GM18505 (cell line): ENCODE data around the gene MCM3AP.
"Not testable (repeated sequence)": the region's sequence is repeated elsewhere in the genome, so short reads cannot be mapped to it uniquely, and the experiment has no call there.

Source experiments
- ATAC-seq: cut with Tn5 transposase; IDR thresholded peaks from one replicate; pipeline ENCODE4 v1.9.1; 2021; ENCODE audit not compliant: unreplicated experiment
- POLR2A ChIP-seq: IDR thresholded peaks from 4 replicates; pipeline ENCODE4 v1.6.1; 2011; ENCODE audit warnings: borderline replicate concordance; ENCODE audit not compliant: insufficient read depth, insufficient read length; ENCODE audit errors: extremely low read depth

The MCM3AP gene

DNA sequence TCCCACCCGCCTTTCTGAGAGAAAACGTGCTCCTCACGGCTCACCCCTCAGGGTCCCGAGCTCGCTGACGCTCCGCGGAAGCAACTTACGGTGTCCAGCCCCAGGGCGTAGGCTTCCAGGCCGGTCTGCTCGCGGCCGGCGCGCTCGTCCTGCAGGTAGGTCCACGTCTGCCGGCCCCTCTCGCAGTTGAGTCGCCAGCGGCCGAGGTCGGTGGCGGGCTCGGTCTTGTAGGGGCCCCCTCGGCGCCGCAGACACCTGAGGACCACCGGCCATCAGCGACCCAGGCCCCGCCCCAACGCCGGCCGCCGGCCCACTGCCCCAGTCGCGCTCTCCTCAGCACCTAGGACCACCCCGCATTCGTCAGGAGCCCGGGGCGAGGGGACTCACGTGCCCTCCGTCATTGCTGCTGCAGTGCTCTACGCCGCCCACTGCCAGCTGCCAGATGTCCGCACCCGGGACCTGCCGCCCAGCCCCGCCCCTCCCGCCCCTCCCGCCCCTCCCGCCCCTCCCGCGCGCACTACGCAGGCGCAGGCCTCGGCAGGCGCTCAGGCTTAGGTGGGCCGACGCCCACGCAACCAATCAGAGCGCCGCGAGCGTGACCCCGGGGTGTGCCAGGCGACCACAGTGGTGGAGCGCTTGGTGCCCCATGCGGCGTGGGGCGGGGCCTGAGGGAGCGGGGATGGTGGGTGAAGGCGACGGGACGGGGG, 56.9 kb downstream of the MCM3AP start, which contains the start of gene LSS:
LSS (minus strand) TSS at position 430 of the 707 bp plus-strand sequence; CDS start at position 401, 29 bp downstream.
- peak; percentile 60 for TF ChIP-seq POLR2A
- ATAC-seq, result peak; percentile 79

GRCh38 chr21:46227811-46228344, 57.5 kb downstream of the MCM3AP start:
- ATAC-seq, result no peak
- TF ChIP-seq POLR2A, result no peak

DNA sequence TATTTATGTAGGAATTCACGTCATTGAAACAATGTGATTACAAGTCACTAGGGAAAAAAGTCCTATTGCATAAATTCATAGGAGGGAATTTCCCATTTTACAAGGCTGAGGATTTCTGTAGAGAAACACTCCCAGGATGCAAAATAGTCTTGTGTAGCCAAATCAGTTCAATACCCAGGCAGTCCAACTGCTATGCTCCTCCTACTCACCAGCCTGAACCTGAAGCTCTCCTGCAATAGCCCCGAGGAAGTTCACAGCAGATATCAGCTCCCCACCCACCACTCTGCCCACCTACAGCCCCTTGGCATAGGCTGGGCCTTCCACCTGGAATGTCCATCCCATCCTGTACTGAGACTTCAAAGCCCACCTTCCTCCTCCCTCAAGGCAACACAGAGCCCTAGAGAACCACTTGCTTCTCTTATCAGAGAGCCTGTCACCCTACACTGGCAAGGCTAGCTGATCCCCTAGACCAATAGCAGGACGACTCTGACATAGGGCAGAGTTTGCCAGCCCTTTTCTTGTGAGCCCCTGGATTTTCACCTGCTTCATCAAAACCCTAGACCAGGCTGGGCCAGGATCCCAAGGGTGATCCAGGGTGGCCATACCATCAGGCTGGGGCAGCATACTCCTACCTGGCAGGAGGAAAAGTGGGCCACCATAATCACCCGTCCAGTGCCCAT, 58.4 kb downstream of the MCM3AP start:
- ATAC-seq, result no peak

DNA sequence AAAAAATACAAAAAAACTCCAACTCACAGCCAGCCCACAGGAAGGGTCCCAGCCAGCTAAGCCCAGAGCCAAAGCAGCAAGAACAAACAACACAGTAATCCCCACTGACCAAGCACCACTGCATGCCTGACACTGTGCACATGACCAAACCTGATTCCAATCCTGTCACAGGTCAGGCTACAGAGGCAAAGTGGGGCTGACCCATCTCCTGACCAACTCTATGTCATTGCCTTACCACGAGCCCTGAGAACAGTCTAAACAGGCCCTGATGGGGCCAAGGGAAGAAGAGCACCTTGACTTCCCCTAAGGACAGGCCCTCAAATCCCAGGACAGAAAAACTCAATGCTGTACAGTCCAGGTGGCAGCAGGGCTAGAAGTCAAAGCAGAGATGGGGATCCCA, 59.3 kb downstream of the MCM3AP start:
- no peak for ATAC-seq
- TF ChIP-seq POLR2A, result no peak

More for the DNA sequence above, 58.4 kb downstream of the MCM3AP start:
- TF ChIP-seq POLR2A, result no peak

DNA sequence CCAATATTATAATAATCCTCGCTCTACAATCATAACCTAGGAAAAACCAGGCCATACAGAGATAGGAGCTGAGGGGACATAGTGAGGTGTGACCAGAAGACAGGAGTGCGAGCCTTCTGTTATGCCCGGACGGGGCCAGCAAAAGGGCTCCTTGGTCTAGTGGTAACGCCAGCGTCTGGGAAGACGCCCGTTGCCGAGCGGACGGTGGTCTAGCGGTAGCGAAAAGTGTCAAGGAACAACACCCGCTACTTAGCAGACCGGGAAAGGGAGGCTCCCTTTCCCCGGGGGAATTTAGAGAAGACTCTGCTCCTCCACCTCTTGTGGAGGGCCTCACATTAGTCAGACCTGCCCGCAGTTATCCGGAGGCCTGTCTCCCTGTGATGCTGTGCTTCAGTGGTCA, 61.8 kb downstream of the MCM3AP start:
- ATAC-seq, result not testable (repeated sequence)

GRCh38 chr21:46223217-46223616, 62.2 kb downstream of the MCM3AP start:
- no peak for ATAC-seq
- no peak for TF ChIP-seq POLR2A

DNA sequence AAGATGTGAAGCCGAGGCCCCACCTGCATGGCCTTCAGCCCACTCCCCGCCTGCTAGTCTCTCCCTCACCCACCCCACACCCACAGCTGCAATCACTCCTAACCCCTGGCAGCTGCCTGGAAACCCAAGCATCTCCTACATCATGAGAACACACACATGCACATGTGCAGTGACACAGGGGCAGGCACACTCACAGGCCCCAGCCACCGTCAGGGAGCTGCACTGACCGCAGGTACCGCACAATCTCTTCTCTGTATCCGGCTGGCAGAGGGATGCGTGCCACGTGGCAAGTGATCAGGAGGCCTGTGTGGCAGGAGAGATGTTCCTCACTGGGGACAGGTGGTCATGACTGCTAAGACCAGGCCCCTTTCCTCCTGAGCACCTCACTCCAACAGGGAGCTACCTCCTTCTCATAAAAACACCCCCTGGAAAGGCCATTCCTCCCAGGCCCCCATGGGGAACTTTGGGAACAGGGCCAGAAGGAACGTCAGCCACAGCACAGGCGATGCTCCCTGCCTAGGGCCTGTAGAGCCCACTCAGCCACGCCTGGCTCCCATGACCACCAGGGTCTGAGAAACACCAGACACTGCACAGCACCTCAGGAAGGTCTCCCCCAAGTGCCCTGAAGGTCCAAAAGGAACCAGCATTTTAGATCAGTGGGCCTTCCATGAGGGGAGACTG, 62.8 kb downstream of the MCM3AP start:
- ATAC-seq, result no peak
- TF ChIP-seq POLR2A, result no peak

DNA sequence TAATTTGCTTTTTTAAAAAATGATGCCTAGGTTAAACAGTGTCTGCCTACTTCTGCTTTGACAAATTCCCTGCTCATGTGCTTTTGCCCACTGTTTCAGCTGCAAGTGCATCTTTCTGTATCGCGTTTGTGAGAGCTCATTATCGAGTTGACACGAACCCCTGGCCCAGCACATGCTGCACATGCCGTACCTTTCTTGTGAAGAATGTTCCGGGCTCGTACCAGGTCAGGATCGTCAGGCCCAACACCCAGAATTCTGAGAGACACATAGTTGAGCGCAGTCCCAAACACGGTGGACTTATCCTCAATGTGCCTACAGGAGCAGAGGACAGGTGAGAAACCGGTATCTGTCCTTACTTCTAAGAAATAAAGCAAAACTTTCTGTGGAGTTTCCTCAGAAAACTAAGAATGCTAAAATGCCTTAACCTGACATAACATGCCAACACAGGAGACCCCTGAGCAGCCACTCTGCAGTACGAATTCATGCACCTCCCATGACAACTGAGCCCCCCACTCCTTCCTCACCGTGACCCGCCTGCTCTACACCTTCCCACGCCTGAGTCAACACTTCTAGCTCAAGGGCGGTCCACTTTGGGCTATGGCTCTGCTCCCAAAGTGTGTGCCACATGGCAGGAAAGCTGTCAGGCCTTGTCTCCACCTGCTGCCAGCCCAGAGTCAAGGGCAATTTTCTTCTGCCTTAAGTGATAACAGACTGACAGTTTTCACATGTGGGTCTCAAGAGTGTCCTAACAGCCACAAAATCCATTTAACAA, 63.6 kb downstream of the MCM3AP start:
- ATAC-seq, result no peak
- no peak for TF ChIP-seq POLR2A

- no peak for TF ChIP-seq POLR2A
- ATAC-seq, result no peak
Measured at GRCh38 chr21:46220847-46221246, 64.6 kb downstream of the MCM3AP start.

DNA sequence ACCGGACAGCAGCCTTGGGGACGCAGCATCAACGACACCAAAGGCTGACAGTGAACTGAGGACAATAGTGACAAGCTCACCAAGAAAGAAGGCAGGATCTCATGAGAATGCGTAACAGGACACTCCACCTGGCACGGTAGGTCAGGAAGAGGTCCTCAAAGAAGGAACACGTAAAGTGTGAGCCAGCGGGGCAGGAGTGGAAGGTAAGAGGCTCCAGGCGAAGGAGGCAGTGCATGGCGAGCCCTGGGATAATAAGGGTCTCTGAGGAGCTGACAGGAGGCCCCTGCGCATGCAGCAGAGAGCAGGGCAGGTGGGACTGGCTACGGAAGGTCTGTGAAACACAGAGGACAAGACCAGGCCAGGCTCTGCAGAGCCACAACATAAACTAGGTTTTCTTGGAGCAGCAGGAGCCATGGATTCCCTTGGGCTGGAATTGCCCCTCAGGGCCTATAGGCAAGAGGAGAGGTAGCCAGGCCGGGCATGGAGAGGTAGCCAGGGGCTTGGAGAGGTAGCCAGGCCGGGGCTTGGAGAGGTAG, 65.1 kb downstream of the MCM3AP start:
- TF ChIP-seq POLR2A, result no peak
- no peak for ATAC-seq

DNA sequence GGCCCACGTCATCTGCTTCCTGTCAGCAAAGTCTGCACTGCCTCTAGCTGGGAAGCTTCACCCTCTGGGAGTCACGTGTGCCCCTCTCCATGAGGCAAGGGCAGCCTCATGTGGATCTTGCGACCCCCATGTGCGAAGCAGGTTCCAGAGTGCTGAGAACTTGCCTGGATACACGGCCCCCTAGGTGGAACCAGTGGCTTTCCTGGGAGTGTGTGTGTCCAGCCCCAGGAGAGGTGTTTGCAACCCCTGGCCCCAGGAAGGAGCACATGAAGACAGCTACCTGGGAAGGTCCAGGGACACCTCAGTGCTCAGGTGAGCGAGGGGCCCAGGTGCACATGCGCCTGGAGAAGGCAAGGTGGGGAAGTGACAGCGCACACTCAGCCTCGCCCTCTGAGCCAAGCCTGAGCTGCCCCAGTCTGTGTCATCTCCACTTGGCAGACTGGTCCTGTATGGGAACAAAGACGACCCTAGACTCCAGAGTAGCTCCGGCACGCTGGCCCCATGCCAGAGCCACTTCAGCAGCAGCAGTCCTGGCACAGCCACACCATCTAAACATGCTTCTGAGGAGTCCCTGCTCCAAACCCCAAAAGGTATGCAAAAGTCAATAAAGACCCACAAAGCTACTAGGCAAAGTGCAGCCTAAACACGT, 65.7 kb downstream of the MCM3AP start:
- no peak for TF ChIP-seq POLR2A

GRCh38 chr21:46218906-46219590, 66.4 kb downstream of the MCM3AP start:
- TF ChIP-seq POLR2A, result no peak
- no peak for ATAC-seq

More for the DNA sequence above, 65.7 kb downstream of the MCM3AP start:
- no peak for ATAC-seq
